ENCODE measurements around the gene LPP. TPM values are rescaled to one million over a fixed set of nuclear protein-coding genes. Genes with fewer than 3 reads are reported as not detected.
A peak's percentile ranks its signal among the peaks of the same experiment; 100 is the strongest.
"Not testable (repeated sequence)": the region's sequence is repeated elsewhere in the genome, so short reads cannot be mapped to it uniquely, and the experiment has no call there.

Gene LPP
- total RNA-seq, 1 experiment from 2014 or later = 20.4 TPM

- H3K36me3 ChIP-seq (ENCODE audit: low read depth, low read length) = no peaks in the 10 kb centered on the region
- no peak for DNase-seq
- no peaks in the 10 kb centered on the region for H3K9me3 ChIP-seq (ENCODE audit: low read length)
- intact Hi-C loops (cut with micrococcal nuclease) = no loop called here
- CTCF ChIA-PET = no interaction called here
- no peaks in the 10 kb centered on the region for H3F3A ChIP-seq (ENCODE audit: low read length, unreplicated experiment)
- H3K9me2 ChIP-seq (replicated peaks; ENCODE audit: low read length) = no peaks in the 10 kb centered on the region
- no peaks in the 10 kb centered on the region for H4K20me1 ChIP-seq (ENCODE audit: low read length)
- H3K4me2 ChIP-seq (ENCODE audit: low read length) = no peak overlapping the region
- BruUV-seq (replicated peaks) = no TSS peak
- H2AFZ ChIP-seq (ENCODE audit: low read length) = no peak overlapping the region
- H3K4me3 ChIP-seq (ENCODE audit: low read length) = no peak overlapping the region
- H3K4me1 ChIP-seq (ENCODE audit: insufficient read depth, low read length) = peaks cover 27% of the 10 kb centered on the region
- ATAC-seq = no peak
- TF ChIP-seq CTCF (conservative IDR thresholded peaks at IDR 0.05; ENCODE audit: low read depth, low read length) = no peak
- no peaks in the 10 kb centered on the region for H3K79me2 ChIP-seq (ENCODE audit: low read length)
- no peak overlapping the region for H3K27ac ChIP-seq (ENCODE audit: low read length)
- no peak overlapping the region for H3K9ac ChIP-seq (ENCODE audit: low read length)
- H3K27me3 ChIP-seq (ENCODE audit: low read length) = no peaks in the 10 kb centered on the region
- POLR2A ChIA-PET (ENCODE audit: unreplicated experiment) = no interaction called here
These were observed 263.8 kb downstream of the LPP start for GRCh38 chr3:188417766-188418165.

GRCh38 chr3:188421151-188421821 lies 267.3 kb downstream of the LPP start:
- Histone ChIP-seq H4K20me1 (ENCODE audit: low read length) (no peaks in the 10 kb centered on the region), H3K4me3 (ENCODE audit: low read length) (0 out of 2 replicates have a peak overlapping the region, but pooled peaks have one; percentile 13), H3K36me3 (ENCODE audit: low read depth, low read length) (no peaks in the 10 kb centered on the region), H3K4me1 (ENCODE audit: insufficient read depth, low read length) (peaks cover 18% of the 10 kb centered on the region), H2AFZ (ENCODE audit: low read length) (no peak overlapping the region), H3K9me2 (replicated peaks; ENCODE audit: low read length) (no peaks in the 10 kb centered on the region), H3K4me2 (ENCODE audit: low read length) (peak overlapping the region; percentile 63), H3K9ac (ENCODE audit: low read length) (no peak overlapping the region), H3K9me3 (ENCODE audit: low read length) (no peaks in the 10 kb centered on the region), H3F3A (ENCODE audit: low read length, unreplicated experiment) (no peaks in the 10 kb centered on the region), H3K27ac (ENCODE audit: low read length) (peak overlapping the region; percentile 70), H3K27me3 (ENCODE audit: low read length) (no peaks in the 10 kb centered on the region), H3K79me2 (ENCODE audit: low read length) (no peaks in the 10 kb centered on the region)
- POLR2A ChIA-PET (ENCODE audit: unreplicated experiment) = interaction anchor here (0.5 to 0.6 kb wide), 2 partner anchors 182 to 883 kb away, joined by 3 to 4 read pairs; no protein-coding TSS in a partner anchor
- ATAC-seq (peak; percentile 97), DNase-seq (peak; percentile 78)
- CTCF ChIA-PET = interaction anchor here (0.7 kb wide), 1 partner anchor 11 kb away, joined by 3 read pairs; no protein-coding TSS in a partner anchor
- TF ChIP-seq EZH2 (IDR thresholded peaks at IDR 0.05; ENCODE audit: low read length, unreplicated experiment) = no peak
- TF ChIP-seq CTCF (conservative IDR thresholded peaks at IDR 0.05; ENCODE audit: low read depth, low read length) = no peak
- TF ChIP-seq EZH2phosphoT487 (IDR thresholded peaks at IDR 0.05; ENCODE audit: borderline replicate concordance, low read length) = no peak
- intact Hi-C loops (cut with micrococcal nuclease) = loop anchor here (5.0 kb wide), 1 partner anchor 121 kb away; no protein-coding TSS in a partner anchor
- TSS peak; percentile 24 for BruUV-seq (replicated peaks)

GRCh38 chr3:188421836-188422540 lies 268.0 kb downstream of the LPP start:
- Histone ChIP-seq H3F3A (ENCODE audit: low read length, unreplicated experiment) (no peaks in the 10 kb centered on the region), H3K36me3 (ENCODE audit: low read depth, low read length) (no peaks in the 10 kb centered on the region), H2AFZ (ENCODE audit: low read length) (no peak overlapping the region), H3K9ac (ENCODE audit: low read length) (no peak overlapping the region), H3K27ac (ENCODE audit: low read length) (peak overlapping the region; percentile 70; the same call in 1 of the 2 replicates), H4K20me1 (ENCODE audit: low read length) (no peaks in the 10 kb centered on the region), H3K79me2 (ENCODE audit: low read length) (no peaks in the 10 kb centered on the region), H3K4me1 (ENCODE audit: insufficient read depth, low read length) (peaks cover 18% of the 10 kb centered on the region), H3K4me2 (ENCODE audit: low read length) (no peak overlapping the region), H3K9me3 (ENCODE audit: low read length) (no peaks in the 10 kb centered on the region), H3K9me2 (replicated peaks; ENCODE audit: low read length) (no peaks in the 10 kb centered on the region), H3K27me3 (ENCODE audit: low read length) (no peaks in the 10 kb centered on the region), H3K4me3 (ENCODE audit: low read length) (no peak overlapping the region)
- ChIA-PET POLR2A (ENCODE audit: unreplicated experiment) (no interaction called here), CTCF (no interaction called here)
- ATAC-seq = no peak
- no peak for TF ChIP-seq EZH2 (IDR thresholded peaks at IDR 0.05; ENCODE audit: low read length, unreplicated experiment)
- TF ChIP-seq CTCF (conservative IDR thresholded peaks at IDR 0.05; ENCODE audit: low read depth, low read length) = no peak
- TF ChIP-seq EZH2phosphoT487 (IDR thresholded peaks at IDR 0.05; ENCODE audit: borderline replicate concordance, low read length) = no peak
- BruUV-seq (replicated peaks) = no TSS peak
- intact Hi-C loops (cut with micrococcal nuclease) = loop anchor here (5.0 kb wide), 1 partner anchor 120 kb away; no protein-coding TSS in a partner anchor
- DNase-seq = no peak

- BruUV-seq (replicated peaks); H3K36me3 ChIP-seq (ENCODE audit: low read depth, low read length); H4K20me1 ChIP-seq (ENCODE audit: low read length); CTCF ChIA-PET; intact Hi-C loops (cut with micrococcal nuclease); H3K27me3 ChIP-seq (ENCODE audit: low read length); H3K9ac ChIP-seq (ENCODE audit: low read length); H3K27ac ChIP-seq (ENCODE audit: low read length); H3K79me2 ChIP-seq (ENCODE audit: low read length); H3K4me3 ChIP-seq (ENCODE audit: low read length); DNase-seq; H3F3A ChIP-seq (ENCODE audit: low read length, unreplicated experiment); H2AFZ ChIP-seq (ENCODE audit: low read length); POLR2A ChIA-PET (ENCODE audit: unreplicated experiment); H3K9me3 ChIP-seq (ENCODE audit: low read length); H3K4me2 ChIP-seq (ENCODE audit: low read length); ATAC-seq; H3K9me2 ChIP-seq (replicated peaks; ENCODE audit: low read length): not testable (repeated sequence)
- peaks cover 27% of the 10 kb centered on the region for H3K4me1 ChIP-seq (ENCODE audit: insufficient read depth, low read length)
These were observed 274.0 kb downstream of the LPP start for GRCh38 chr3:188427981-188428380.

All from PC-3 (cell line).